SK-N-DZ (cell line): ENCODE results near the gene ERVMER34-1.
A peak's percentile ranks its signal among the peaks of the same experiment; 100 is the strongest.

Experiments
- DNase-seq: peaks from one replicate; pipeline ENCODE4 v3.0.0-alpha.2; 2015; ENCODE audit warnings: low spot score

The ERVMER34-1 gene

DNA sequence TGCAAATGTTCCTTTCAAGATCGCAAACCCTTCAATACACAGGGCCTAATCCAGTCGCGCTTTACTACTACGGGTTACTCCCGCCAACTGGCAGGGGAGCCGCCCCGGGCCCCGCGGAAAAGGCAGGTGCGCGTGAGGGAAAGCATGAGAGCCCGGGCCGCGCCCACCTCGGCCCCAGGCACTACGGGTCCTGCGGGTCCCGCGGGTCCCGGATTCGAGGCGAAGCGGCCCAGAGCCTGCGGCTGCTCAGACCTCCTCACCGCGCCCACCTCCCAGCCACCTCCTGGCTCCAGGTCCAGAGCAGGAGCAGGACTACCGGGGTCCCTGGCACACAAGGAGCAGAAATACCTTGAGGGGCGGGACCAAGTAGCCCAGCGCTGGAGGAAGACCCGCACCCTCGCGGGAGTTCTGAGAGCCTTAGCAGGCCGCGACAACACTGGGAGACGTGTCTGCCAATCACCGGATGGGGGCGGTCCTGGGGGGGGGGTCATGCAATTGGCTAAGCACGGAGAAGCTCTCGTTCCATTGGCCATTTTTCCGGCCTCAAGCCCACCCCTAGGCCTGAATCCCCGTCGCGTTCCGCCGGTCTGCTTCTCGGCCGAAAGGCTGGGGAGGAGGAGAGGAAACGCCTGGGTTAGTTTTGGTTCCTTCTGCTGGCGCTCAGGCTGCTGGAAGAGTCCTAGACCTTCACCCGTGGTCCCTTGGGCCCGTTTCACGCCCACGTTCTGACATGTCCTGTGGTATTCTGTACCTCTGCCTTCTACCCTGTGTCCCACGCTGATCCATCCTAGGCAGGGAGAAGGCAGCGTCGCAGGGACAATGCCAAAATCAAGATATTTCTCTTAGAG lies 29.0 kb downstream of the ERVMER34-1 start:
- DNase-seq: peak; percentile 90

- DNase-seq: no peak
These were observed 33.1 kb downstream of the ERVMER34-1 start for GRCh38 chr4:52718123-52718522.

- DNase-seq: no peak
These were observed 34.7 kb downstream of the ERVMER34-1 start for GRCh38 chr4:52716364-52717151.

- no peak for DNase-seq
These were observed 35.3 kb downstream of the ERVMER34-1 start for GRCh38 chr4:52715914-52716313.

DNA sequence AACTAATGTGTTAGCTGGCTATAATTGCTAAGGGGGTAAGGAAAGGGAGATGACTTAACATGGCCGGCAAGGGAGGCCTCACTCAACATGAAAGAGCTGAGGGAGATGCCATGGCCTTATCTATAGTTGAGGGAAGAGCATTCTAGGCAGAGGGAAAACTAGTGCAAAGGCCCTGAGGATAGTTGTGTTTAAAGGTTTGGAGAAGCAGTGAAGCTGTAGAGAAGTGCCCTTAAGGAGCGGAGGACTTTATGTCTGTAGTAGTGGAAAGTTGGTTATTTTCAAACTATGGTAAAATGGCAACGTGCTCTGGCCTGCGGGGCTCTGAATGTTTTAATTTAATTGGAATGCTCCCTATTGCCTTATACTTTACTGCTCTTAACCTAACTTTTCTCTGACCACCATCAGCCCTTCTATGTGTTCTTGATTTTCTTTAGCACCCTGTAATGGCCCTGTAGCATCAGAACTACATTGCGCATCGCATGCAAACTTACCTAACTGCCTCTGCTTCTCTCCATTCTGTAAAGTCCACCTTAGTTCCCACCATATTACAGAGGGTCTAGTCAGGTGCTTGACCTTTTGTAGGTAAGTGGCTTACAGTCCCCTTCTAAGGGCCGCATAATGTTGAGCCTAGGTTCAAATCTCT lies 35.8 kb downstream of the ERVMER34-1 start:
- DNase-seq: no peak

DNA sequence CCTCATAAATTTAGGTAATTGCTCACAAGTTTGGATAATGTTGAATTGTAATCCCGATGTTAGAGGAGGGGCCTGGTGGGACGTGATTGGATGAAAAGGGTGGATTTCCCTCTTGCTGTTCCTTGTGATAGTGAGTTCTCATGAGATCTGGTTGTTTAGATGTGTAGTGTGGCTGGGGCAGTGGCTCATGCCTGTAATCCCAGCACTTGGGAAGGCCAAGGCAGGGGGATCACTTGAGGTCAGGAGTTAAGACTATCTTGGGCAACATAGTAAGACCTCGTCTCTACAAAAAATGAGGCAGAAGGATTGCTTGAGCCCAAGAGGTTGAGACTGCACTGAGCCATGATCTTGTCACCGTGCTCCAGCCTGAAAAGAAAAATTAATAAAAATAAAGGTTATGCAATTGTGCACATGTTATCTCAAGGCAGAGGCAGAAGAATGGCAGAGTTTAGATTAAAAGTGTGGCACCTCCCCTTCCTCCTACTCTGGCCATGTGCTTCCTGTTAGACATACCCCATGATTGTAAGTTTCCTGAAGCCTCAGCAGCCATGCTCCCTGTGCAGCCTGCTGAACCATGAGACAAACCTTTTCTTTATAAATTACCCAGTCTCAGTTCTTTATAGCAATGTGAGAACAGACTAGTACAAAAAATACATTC lies 36.5 kb downstream of the ERVMER34-1 start:
- no peak for DNase-seq

GRCh38 chr4:52713456-52713937 lies 37.7 kb downstream of the ERVMER34-1 start:
- no peak for DNase-seq

DNA sequence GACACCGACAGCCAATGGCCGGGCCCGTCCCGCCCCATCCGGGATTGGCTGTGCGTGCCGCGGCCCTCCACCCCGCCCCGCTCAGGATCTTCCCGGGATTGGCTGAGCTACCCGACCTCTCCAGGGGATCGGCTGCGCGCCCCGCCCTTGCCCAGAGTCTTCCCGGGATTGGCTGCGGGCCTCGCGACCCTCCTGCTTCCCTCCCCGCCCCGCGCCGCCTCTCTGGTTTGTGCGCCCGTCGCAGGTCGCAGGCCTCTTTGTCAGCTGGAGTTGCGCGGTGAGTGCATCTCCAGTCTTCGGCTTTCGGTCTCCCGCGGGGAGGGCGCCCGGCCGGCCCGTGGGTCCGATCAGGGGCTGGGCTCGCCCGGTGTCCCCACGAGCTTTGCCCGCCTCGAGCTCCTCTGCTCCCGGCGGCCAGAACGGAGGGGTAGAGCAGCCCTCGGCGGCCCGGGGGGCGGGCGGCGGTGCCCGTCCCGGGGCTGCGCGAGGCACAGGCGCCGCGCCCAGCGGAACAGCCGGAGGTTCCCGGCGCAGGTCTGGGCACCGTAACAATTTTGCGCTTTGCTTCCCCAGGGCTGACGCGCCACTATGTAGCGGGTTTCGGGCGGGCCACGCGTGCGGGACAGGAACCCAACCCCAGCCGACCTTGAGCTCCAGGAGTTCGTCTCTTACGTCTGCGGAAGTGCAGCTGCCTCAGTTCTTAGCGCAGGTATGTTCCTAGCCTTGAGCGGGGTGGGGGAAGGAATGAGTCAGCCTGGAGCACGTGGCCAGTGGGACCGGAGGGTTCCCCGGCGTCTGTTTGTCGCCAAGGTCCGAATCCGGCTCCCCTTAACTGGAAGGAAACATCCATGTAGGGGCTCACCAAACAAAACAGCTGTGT lies 38.7 kb downstream of the ERVMER34-1 start:
- DNase-seq: peak; percentile 94

DNA sequence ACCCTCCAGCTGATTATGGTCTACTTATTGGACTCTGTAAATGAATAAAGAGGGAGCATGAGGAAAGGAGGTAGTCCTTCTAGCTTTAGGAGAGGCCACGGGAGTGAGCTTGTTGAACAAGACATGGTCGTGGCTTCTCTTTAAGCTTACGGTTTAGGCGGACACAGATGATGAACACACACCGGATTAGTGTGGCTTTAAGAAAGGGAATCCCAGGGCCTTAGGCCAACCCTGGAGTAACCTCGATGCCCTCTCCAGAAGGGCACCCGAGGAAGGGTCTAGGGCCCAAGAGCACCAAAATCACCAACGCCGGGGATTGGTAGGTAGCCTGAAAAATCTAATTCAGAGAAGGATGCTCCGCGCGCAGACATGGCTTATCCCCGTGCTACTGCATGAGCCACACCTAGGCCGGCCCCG lies 39.4 kb downstream of the ERVMER34-1 start:
- no peak for DNase-seq

GRCh38 chr4:52711272-52711671 lies 40.0 kb downstream of the ERVMER34-1 start:
- DNase-seq: no peak

DNA sequence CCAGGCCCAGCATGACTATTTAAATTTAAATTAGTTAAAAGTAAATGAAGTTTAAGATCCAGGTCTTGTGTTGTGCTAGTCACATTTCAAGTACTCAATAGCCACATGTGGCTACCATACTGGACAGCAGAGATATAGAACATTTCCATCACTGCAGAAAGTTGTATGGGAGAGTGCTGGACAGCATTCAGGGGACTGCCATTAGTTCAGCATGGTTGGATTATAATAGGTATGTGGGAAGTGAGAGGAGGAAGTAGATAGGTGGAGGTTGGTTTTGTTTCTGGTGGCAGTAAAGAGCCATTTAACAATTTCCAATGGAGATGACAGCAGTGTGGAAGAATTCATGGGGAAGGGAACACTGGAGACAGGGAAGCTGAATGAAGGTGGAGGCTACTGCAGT lies 42.1 kb downstream of the ERVMER34-1 start:
- no peak for DNase-seq

GRCh38 chr4:52704661-52705060 lies 46.6 kb downstream of the ERVMER34-1 start:
- no peak for DNase-seq

DNA sequence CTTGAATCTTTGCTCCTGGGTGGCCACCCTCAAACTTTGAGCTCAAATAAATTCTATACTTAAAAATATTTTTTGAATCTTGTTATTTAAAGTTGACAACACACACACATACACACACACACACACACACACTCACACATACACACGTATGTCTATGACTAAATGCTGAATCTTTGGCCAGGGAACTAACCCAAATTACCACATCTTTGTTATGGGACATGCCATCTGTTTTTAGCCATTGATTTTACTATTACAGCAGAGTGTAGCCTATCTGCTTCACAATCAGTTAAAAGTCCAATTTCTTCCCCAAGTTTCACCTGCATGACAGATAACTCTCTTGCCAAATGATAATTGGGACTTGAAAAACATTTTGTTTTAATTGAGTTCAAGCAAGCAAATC lies 47.1 kb downstream of the ERVMER34-1 start:
- DNase-seq: no peak

DNA sequence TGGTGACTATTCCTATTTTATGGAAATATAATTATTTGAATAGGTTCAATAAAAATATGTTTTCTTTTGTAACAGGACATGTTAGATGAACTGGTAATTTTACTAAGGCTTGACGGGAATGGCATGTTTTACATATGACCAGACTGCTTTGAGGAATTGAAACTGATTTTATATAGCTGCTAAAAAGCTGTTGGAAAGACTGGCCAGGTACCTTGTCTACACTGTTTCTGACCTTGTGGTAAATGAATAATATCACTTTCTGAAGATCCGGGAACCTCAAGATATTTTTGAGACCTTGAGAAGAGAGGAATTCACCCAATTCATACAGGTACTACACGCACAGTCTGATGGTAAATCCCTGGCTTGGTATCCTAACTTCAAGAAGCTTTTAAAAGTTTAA lies 50.0 kb downstream of the ERVMER34-1 start:
- DNase-seq: no peak

GRCh38 chr4:52694936-52695335 lies 56.3 kb downstream of the ERVMER34-1 start:
- DNase-seq: no peak

GRCh38 chr4:52693492-52693891 lies 57.7 kb downstream of the ERVMER34-1 start:
- DNase-seq: no peak
